ENCODE measurements around the gene C11orf97. TPM values are rescaled to one million over a fixed set of nuclear protein-coding genes. Genes with fewer than 3 reads are reported as not detected.

Gene C11orf97
- total and polyA plus RNA-seq, 2 of the 13 experiments (the other 11 are each of a cell fraction or from before 2014, with no cell fraction given), result 0.35 TPM; not detected in 1

GRCh38 chr11:94511932-94512781, at the start of gene C11orf97 (continued):
- TF ChIP-seq TFDP2 (CRISPR knock-in tag; IDR thresholded peaks at IDR 0.05) (no peak), PLRG1 (conservative IDR thresholded peaks at IDR 0.05) (no peak), ZEB1 (IDR thresholded peaks at IDR 0.05; ENCODE audit: insufficient replicate concordance, low read depth) (no peak), MXI1 (IDR thresholded peaks at IDR 0.05; ENCODE audit: borderline replicate concordance, low read depth, low read length) (peak; percentile 87; the same call in 2 of the 3 replicates), HNF4A (CRISPR knock-in tag; IDR thresholded peaks at IDR 0.05) (0 out of 2 replicates have a peak, but pooled peaks have one; percentile 8), ZNF570 (CRISPR knock-in tag; IDR thresholded peaks at IDR 0.05; ENCODE audit: borderline replicate concordance) (no peak), EP300 (IDR thresholded peaks at IDR 0.05; ENCODE audit: low read depth in 2 of 2, low read length in 2 of 2) (no peak), EP300 (CRISPR knock-in tag; IDR thresholded peaks at IDR 0.05; ENCODE audit: borderline replicate concordance) (no peak), KAT8 (CRISPR knock-in tag; IDR thresholded peaks at IDR 0.05) (no peak), NFKB2 (CRISPR knock-in tag; IDR thresholded peaks at IDR 0.05; ENCODE audit: borderline replicate concordance) (no peak), ZNF790 (CRISPR knock-in tag; IDR thresholded peaks at IDR 0.05; ENCODE audit: borderline replicate concordance) (no peak), ZNF747 (CRISPR knock-in tag; IDR thresholded peaks at IDR 0.05; ENCODE audit: borderline replicate concordance) (no peak), POGZ (CRISPR knock-in tag; IDR thresholded peaks at IDR 0.05) (peak; percentile 40; the same call in 1 of the 2 replicates), MLLT10 (CRISPR knock-in tag; IDR thresholded peaks at IDR 0.05) (no peak), ZNF83 (CRISPR knock-in tag; IDR thresholded peaks at IDR 0.05; ENCODE audit: borderline replicate concordance) (no peak), ZNF768 (CRISPR knock-in tag; IDR thresholded peaks at IDR 0.05) (peak; percentile 73; the same call in 1 of the 2 replicates), RFX3 (CRISPR knock-in tag; IDR thresholded peaks at IDR 0.05) (peak; percentile 94), IKZF4 (CRISPR knock-in tag; IDR thresholded peaks at IDR 0.05; ENCODE audit: borderline replicate concordance, low read depth, not compliant biosample characterization) (no peak), SAP130 (CRISPR knock-in tag; IDR thresholded peaks at IDR 0.05; ENCODE audit: low read depth) (peak; percentile 88), RELA (CRISPR knock-in tag; IDR thresholded peaks at IDR 0.05) (no peak), ZNF446 (CRISPR knock-in tag; IDR thresholded peaks at IDR 0.05) (0 out of 2 replicates have a peak, but pooled peaks have one; percentile 26), MAFG (CRISPR knock-in tag; IDR thresholded peaks at IDR 0.05) (no peak), ZNF646 (CRISPR knock-in tag; IDR thresholded peaks at IDR 0.05) (no peak), ZNF260 (CRISPR knock-in tag; IDR thresholded peaks at IDR 0.05; ENCODE audit: borderline replicate concordance, low read depth) (no peak)

All from HepG2 (cell line).